HG03571 (cell line): ENCODE data around the gene DMRT3.
"Not testable (repeated sequence)": the region's sequence is repeated elsewhere in the genome, so short reads cannot be mapped to it uniquely, and the experiment has no call there.

ENCODE experiments used
- ATAC-seq: cut with Tn5 transposase; IDR thresholded peaks from one replicate; pipeline ENCODE4 v1.9.1; 2021; ENCODE audit not compliant: unreplicated experiment

The DMRT3 gene

GRCh38 chr9:998299-999110, 22.1 kb downstream of the DMRT3 start:
- ATAC-seq, result not testable (repeated sequence)

- ATAC-seq, result no peak
These were observed 25.4 kb downstream of the DMRT3 start for GRCh38 chr9:1001838-1002237.

- no peak for ATAC-seq
These were observed 26.2 kb downstream of the DMRT3 start for GRCh38 chr9:1002678-1003077.

- no peak for ATAC-seq
These were observed 28.7 kb downstream of the DMRT3 start for GRCh38 chr9:1005043-1005667.

GRCh38 chr9:1007312-1007711, 30.9 kb downstream of the DMRT3 start:
- ATAC-seq, result no peak

- no peak for ATAC-seq
These were observed 31.8 kb downstream of the DMRT3 start for GRCh38 chr9:1008216-1008615.

GRCh38 chr9:1009101-1009707, 32.7 kb downstream of the DMRT3 start:
- peak; percentile 96 for ATAC-seq

- ATAC-seq, result no peak
These were observed 36.6 kb downstream of the DMRT3 start for GRCh38 chr9:1013021-1013420.

- no peak for ATAC-seq
These were observed 37.8 kb downstream of the DMRT3 start for GRCh38 chr9:1014225-1014624.

- no peak for ATAC-seq
These were observed 38.2 kb downstream of the DMRT3 start for GRCh38 chr9:1014640-1015039.

- ATAC-seq, result no peak
These were observed 41.7 kb downstream of the DMRT3 start for GRCh38 chr9:1018121-1018520.

GRCh38 chr9:1024112-1024511, 47.7 kb downstream of the DMRT3 start:
- ATAC-seq, result no peak

- ATAC-seq, result no peak
These were observed 48.7 kb downstream of the DMRT3 start for GRCh38 chr9:1025131-1025530.

- ATAC-seq, result no peak
These were observed 49.8 kb downstream of the DMRT3 start for GRCh38 chr9:1026219-1026618.

GRCh38 chr9:1028501-1029190, 52.2 kb downstream of the DMRT3 start:
- ATAC-seq, result no peak

GRCh38 chr9:1031951-1032601, 55.6 kb downstream of the DMRT3 start:
- ATAC-seq, result no peak

GRCh38 chr9:1034271-1034670, 57.8 kb downstream of the DMRT3 start:
- no peak for ATAC-seq

- no peak for ATAC-seq
These were observed 63.1 kb downstream of the DMRT3 start for GRCh38 chr9:1039589-1039988.
